Osteoblast (primary cell): ENCODE results near the gene PCDHGA8. TPM values are rescaled to one million over a fixed set of nuclear protein-coding genes. Genes with fewer than 3 reads are reported as not detected.
A peak's percentile ranks its signal among the peaks of the same experiment; 100 is the strongest.
"Not testable (repeated sequence)": the region's sequence is repeated elsewhere in the genome, so short reads cannot be mapped to it uniquely, and the experiment has no call there.

Experiments
- DNase-seq: peaks from one replicate; pipeline ENCODE4 v3.0.0; 2011; ENCODE audit warnings: low spot score, mixed read lengths; ENCODE audit not compliant: insufficient read length; ENCODE audit errors: missing footprints
- H2AFZ ChIP-seq: 2 replicates; pipeline ENCODE4 v1.6.0; 2011; ENCODE audit warnings: mild to moderate bottlenecking, low read length
- H3K27ac ChIP-seq: 2 replicates; pipeline ENCODE4 v1.5.1; 2011; ENCODE audit warnings: mild to moderate bottlenecking, low read depth, low read length, moderate library complexity
- H3K27me3 ChIP-seq: 2 replicates; pipeline ENCODE4 v1.6.0; 2012; ENCODE audit warnings: mild to moderate bottlenecking, control low read depth, inconsistent platforms, low read length, moderate library complexity; ENCODE audit not compliant: insufficient read depth
- H3K36me3 ChIP-seq: 2 replicates; pipeline ENCODE4 v1.5.1; 2011; ENCODE audit warnings: mild to moderate bottlenecking, low read length, control low read depth, moderate library complexity; ENCODE audit not compliant: insufficient read depth
- H3K4me1 ChIP-seq: 2 replicates; pipeline ENCODE4 v1.5.1; 2011; ENCODE audit warnings: mild to moderate bottlenecking, low read length, control low read depth, moderate library complexity; ENCODE audit not compliant: insufficient read depth
- H3K4me2 ChIP-seq: 2 replicates; pipeline ENCODE4 v1.6.0; 2011; ENCODE audit warnings: mild to moderate bottlenecking, low read length; ENCODE audit not compliant: insufficient read depth
- H3K4me3 ChIP-seq: fragments of 200-600 bp; sonication (generic); 3 replicates; pipeline ENCODE4 v1.5.1; 2012; ENCODE audit warnings: mild to moderate bottlenecking, low read length, inconsistent platforms; ENCODE audit not compliant: insufficient read depth
- H3K79me2 ChIP-seq: 2 replicates; pipeline ENCODE4 v1.6.0; 2012; ENCODE audit warnings: mild to moderate bottlenecking, low read length, control low read depth, inconsistent platforms; ENCODE audit not compliant: insufficient read depth
- H3K9me3 ChIP-seq: 2 replicates; pipeline ENCODE4 v1.5.1; 2011; ENCODE audit warnings: low read depth, low read length, control low read depth
- H4K20me1 ChIP-seq: 2 replicates; pipeline ENCODE4 v1.6.0; 2012; ENCODE audit warnings: mild to moderate bottlenecking, low read length, control low read depth; ENCODE audit not compliant: insufficient read depth
- total RNA-seq: library from RNA; depleted of rRNA; stranded (reverse); fragments of >200 nt; gene quantifications from 2 replicates; pipeline ENCODE4 v1.2.3, GENCODE V29; 2012
- TF ChIP-seq, protein P1 (sequence below): IDR thresholded peaks from 2 replicates; pipeline ENCODE4 v1.5.1; 2011; ENCODE audit warnings: mild to moderate bottlenecking, low read depth, low read length, moderate library complexity; ENCODE audit errors: extremely low read depth

Gene PCDHGA8
- total RNA-seq, 1 donor = 3.6 TPM

- Histone ChIP-seq H3K9me3 (peaks cover 3% of the 10 kb centered on the region), H3K4me1 (no peaks in the 10 kb centered on the region), H3K4me3 (peak within 1 kb of the TSS; percentile 68), H2AFZ (peak within 1 kb of the TSS; percentile 71), H3K27ac (no peak within 1 kb of the TSS), H3K79me2 (no peaks in the 10 kb centered on the region), H3K36me3 (no peaks in the 10 kb centered on the region), H3K27me3 (peaks cover 11% of the 10 kb centered on the region), H3K4me2 (peak within 1 kb of the TSS; percentile 80), H4K20me1 (no peaks in the 10 kb centered on the region)
- TF ChIP-seq, protein P1, sequence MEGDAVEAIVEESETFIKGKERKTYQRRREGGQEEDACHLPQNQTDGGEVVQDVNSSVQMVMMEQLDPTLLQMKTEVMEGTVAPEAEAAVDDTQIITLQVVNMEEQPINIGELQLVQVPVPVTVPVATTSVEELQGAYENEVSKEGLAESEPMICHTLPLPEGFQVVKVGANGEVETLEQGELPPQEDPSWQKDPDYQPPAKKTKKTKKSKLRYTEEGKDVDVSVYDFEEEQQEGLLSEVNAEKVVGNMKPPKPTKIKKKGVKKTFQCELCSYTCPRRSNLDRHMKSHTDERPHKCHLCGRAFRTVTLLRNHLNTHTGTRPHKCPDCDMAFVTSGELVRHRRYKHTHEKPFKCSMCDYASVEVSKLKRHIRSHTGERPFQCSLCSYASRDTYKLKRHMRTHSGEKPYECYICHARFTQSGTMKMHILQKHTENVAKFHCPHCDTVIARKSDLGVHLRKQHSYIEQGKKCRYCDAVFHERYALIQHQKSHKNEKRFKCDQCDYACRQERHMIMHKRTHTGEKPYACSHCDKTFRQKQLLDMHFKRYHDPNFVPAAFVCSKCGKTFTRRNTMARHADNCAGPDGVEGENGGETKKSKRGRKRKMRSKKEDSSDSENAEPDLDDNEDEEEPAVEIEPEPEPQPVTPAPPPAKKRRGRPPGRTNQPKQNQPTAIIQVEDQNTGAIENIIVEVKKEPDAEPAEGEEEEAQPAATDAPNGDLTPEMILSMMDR = peak; percentile 79
- DNase-seq = peak; percentile 94
These were observed 20.6 kb downstream of the PCDHGA8 start, which contains the start of gene PCDHGA10 for GRCh38 chr5:141412854-141413539. TSS of gene PCDHGA10 (plus strand) at chr5:141412987. CDS start at chr5:141413176, 189 bp downstream.

DNA sequence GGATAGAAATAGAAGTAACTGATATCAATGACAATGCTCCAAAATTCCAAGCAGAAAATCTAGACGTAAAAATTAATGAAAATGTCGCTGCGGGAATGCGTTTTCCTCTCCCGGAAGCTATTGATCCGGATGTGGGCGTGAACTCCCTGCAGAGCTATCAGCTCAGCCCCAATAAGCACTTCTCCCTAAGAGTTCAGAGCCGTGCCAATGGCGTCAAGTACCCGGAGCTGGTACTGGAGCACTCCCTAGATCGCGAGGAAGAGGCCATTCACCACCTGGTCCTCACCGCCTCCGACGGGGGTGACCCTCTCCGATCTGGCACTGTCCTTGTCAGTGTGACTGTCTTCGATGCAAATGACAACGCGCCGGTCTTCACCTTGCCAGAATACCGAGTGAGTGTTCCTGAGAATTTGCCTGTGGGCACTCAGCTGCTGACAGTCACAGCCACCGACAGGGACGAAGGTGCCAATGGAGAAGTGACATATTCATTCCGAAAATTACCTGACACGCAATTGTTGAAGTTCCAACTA lies 21.2 kb downstream of the PCDHGA8 start:
- peak overlapping the region; percentile 71 for H2AFZ ChIP-seq
- H3K27me3 ChIP-seq = peaks cover 11% of the 10 kb centered on the region
- no peaks in the 10 kb centered on the region for H4K20me1 ChIP-seq
- H3K79me2 ChIP-seq = no peaks in the 10 kb centered on the region
- TF ChIP-seq, protein P1 = no peak
- H3K36me3 ChIP-seq = no peaks in the 10 kb centered on the region
- no peak for DNase-seq
- H3K9me3 ChIP-seq = peaks cover 3% of the 10 kb centered on the region
- H3K4me2 ChIP-seq = peak overlapping the region; percentile 80
- H3K4me3 ChIP-seq = peak overlapping the region; percentile 68
- no peaks in the 10 kb centered on the region for H3K4me1 ChIP-seq
- H3K27ac ChIP-seq = no peak overlapping the region

GRCh38 chr5:141414548-141415274 lies 22.3 kb downstream of the PCDHGA8 start:
- H3K4me3 ChIP-seq, H3K27ac ChIP-seq, H3K79me2 ChIP-seq, DNase-seq, H3K4me2 ChIP-seq, H3K27me3 ChIP-seq, H3K9me3 ChIP-seq, H3K36me3 ChIP-seq, H4K20me1 ChIP-seq, H2AFZ ChIP-seq, H3K4me1 ChIP-seq: not testable (repeated sequence)

- H3K36me3 ChIP-seq, H3K27me3 ChIP-seq, H4K20me1 ChIP-seq, H3K4me1 ChIP-seq, H3K27ac ChIP-seq, H2AFZ ChIP-seq, H3K4me2 ChIP-seq, H3K4me3 ChIP-seq, DNase-seq, H3K79me2 ChIP-seq, H3K9me3 ChIP-seq: not testable (repeated sequence)
These were observed 22.8 kb downstream of the PCDHGA8 start for GRCh38 chr5:141415275-141415618.
